NCI-H2227 (cell line): ENCODE results near the gene MEGF11.
"Not testable (repeated sequence)": the region's sequence is repeated elsewhere in the genome, so short reads cannot be mapped to it uniquely, and the experiment has no call there.

Experiments used
- DNase-seq: peaks from one replicate; lab custom pipeline; 2025; ENCODE audit not compliant: unreplicated experiment; lab: John Stamatoyannopoulos, UW

The MEGF11 gene

DNA sequence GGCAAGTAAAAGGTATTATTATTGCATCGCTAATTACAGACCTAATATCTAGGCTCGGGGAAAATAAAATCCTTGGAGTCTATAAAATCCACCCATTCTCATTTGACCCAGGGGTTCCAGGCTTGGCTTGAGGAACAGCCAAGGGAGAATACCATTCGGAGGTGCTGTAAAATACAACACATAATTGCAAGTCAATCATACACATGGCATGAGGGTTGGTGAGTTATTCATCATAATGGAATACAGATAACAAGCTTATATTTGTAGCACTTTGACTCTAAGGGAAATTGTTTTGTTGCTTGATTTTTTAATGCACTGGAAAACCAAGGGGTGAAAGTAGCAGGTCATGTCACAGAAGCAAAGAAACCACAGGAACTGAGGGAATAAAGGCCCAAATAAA, 23.0 kb upstream of the MEGF11 start:
- no peak for DNase-seq

- no peak for DNase-seq
These were observed 21.8 kb upstream of the MEGF11 start for GRCh38 chr15:66275352-66275751.

DNA sequence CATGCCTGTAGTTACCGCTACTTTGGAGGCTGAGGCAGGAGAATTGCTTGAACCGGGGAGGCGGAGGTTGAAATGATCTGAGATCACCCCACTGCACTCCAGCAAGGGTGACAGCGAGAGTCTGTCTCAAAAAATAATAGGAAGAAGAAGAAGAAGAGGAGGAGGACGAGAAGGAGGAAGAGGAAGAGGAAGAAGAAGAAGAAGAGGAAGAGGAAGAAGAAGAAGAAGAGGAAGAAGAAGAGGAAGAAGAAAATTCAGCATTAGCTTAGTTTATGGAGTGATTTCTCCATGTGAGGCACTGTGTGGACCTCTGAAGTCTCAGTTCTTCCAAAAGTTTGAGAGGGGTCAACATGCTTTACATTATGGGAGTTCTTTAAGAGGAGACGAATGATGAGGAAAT, 17.4 kb upstream of the MEGF11 start:
- no peak for DNase-seq

GRCh38 chr15:66269326-66270090, 16.0 kb upstream of the MEGF11 start:
- peak; percentile 67 for DNase-seq

DNA sequence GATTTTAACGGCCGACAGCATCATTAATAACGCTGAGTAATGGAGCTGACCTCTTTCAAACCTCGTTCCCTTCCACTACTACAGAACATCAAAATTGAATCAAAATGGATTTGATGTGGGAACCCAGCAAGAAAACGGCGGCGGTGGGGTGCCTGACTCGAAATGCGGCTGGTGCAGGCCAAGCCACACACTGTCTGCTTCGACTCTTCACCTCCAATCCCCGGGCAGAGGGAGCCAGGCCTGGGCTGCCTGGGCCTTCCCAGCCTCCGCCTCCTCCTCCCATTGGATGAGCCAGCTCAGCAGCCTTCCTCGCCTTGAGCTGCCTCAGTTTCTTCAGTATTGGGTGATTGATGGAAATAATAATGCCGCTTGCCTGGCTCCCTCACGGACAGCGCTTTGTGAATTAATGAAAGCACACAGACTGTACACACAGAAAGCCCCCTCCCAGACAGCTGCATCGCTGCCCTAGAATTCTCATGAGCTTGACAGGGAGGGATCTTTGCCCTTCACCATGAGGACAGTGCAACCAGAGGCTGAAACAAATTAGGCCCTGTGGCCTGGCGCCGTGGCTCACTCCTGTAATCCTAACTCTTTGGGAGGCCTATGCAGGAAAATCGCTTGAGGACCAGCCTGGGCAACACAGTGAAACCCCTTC, 11.4 kb upstream of the MEGF11 start:
- no peak for DNase-seq

DNA sequence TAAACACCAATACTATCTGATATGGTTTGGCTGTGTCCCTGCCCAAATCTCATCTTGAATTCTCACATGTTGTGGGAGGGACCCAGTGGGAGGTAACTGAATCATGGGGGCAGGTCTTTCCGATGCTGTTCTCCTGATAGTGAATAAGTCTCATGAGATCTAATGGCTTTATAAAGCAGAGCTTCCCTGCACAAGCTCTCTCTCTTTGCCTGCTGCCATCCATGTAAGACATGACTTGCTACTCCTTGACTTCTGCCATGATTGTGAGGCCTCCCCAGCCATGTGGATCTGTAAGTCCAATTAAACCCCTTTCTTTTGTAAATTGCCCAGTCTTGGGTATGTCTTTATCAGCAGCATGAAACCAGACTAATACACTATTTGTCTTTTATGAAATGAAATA, 9.3 kb upstream of the MEGF11 start:
- DNase-seq = not testable (repeated sequence)

GRCh38 chr15:66261056-66261455, 7.5 kb upstream of the MEGF11 start:
- no peak for DNase-seq

- DNase-seq = no peak
These were observed 3.1 kb upstream of the MEGF11 start for GRCh38 chr15:66256692-66257091.

- DNase-seq = no peak
These were observed 1.6 kb upstream of the MEGF11 start for GRCh38 chr15:66254951-66255676.

- DNase-seq = no peak
These were observed 770 bp upstream of the MEGF11 start for GRCh38 chr15:66254089-66254950.

DNA sequence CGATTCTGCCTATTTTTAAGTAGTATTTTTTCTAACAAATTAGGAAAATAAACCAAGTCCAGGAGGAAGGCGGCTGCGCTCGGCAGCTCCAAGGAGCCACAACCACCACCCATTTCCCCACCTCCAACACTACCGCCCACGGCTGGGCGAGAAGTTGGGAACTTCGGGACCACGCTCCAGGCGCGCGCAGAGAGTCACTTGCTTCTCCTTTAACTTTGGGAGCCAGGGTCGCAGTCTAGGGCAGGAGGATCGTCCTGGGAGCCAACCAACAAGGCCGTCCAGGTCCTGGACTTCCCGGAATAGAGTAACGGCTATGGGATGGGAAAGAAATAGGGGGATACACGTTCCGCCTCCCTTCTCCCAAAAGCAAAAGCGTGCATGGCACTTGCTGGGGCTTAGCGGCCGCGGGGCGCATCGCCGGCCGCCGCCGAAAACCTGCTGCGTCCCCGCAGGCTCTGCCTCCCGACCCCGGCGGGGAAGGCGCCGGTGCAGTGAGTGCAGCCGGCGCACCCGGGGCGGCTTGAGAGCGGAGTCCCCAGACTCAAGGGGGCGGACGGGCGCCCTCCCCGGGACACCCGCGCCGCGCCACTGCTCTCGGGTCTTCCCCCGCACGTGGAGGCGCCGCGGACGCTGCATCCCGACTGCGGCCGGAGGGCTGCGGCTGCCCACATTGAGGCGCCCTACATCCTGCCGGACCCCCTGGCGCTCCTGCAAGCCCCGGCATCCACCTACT, 699 bp downstream of the MEGF11 start:
- DNase-seq = peak; percentile 36

GRCh38 chr15:66251790-66252684, 1.5 kb downstream of the MEGF11 start:
- peak; percentile 73 for DNase-seq

- DNase-seq = no peak
These were observed 2.3 kb downstream of the MEGF11 start for GRCh38 chr15:66251065-66251789.

- no peak for DNase-seq
These were observed 3.9 kb downstream of the MEGF11 start for GRCh38 chr15:66249605-66250174.

DNA sequence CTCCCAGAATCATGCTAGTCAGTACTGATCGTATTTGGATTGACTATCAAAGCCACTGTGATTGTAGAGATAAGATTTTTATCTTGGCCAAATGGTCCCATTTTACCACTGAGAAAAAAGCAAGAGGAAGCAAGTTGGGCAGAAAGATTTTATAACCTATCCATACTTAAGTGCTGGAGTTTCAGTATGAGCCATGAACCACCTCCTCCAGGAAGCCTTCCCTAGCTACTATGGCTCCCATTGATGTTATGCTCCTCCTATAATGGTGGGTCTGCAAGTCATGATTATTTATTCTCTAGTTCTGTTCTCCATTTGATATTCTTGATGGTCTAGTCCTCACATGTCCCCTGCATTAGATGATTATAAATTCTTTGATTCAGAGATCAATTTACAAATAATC, 6.6 kb downstream of the MEGF11 start:
- DNase-seq = no peak

DNA sequence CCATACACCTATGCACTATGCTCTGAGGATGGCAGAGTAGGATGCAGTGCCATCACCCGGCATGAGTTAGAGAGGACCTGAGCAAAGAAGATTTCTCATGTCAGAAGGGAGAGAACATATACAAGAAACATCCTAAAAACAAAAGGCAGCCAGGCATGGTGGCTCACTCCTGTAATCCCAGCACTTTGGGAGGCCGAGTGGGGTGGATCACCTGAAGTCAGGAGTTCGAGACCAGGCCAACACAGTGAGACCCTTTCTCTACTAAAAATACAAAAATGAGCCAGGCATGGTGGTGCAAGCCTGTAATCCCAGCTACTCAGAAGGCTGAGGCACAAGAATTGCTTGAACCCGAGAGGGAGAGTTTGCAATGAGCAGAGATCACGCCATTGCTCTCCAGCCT, 7.7 kb downstream of the MEGF11 start:
- DNase-seq = not testable (repeated sequence)

DNA sequence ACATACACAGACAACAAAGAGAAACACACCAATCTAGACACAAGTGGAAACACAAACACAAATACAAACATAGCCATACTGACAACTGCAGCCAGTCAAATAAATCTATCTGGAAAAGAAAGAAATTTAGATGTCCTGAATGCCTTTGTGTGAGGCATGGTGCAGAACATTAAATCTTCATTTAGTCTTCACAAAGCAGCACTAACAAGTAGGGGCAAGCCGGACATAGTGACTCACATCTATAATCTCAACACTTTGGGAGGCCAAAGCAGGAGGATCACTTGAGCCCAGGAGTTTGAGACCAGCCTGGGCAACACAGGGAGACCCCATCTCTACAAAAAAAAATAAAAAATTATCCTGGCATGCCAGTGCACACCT, 11.7 kb downstream of the MEGF11 start:
- no peak for DNase-seq

GRCh38 chr15:66241087-66241907, 12.3 kb downstream of the MEGF11 start:
- no peak for DNase-seq
